ENCODE data around the gene NDEL1.

Gene NDEL1

GRCh38 chr17:8453326-8453725 lies 17.6 kb downstream of the NDEL1 start:
- no peak for DNase-seq

GRCh38 chr17:8455665-8456209 lies 20.1 kb downstream of the NDEL1 start:
- DNase-seq, result no peak

- DNase-seq, result no peak
Measured at GRCh38 chr17:8458128-8458527, 22.4 kb downstream of the NDEL1 start.

GRCh38 chr17:8459107-8459506 lies 23.4 kb downstream of the NDEL1 start:
- no peak for DNase-seq

- no peak for DNase-seq
Measured at GRCh38 chr17:8459831-8460230, 24.1 kb downstream of the NDEL1 start.

- no peak for DNase-seq
Measured at GRCh38 chr17:8462564-8462963, 26.9 kb downstream of the NDEL1 start.

GRCh38 chr17:8463099-8463498 lies 27.4 kb downstream of the NDEL1 start:
- no peak for DNase-seq

GRCh38 chr17:8464941-8465340 lies 29.3 kb downstream of the NDEL1 start:
- no peak for DNase-seq

GRCh38 chr17:8465356-8465755 lies 29.7 kb downstream of the NDEL1 start:
- no peak for DNase-seq

GRCh38 chr17:8465759-8466158 lies 30.1 kb downstream of the NDEL1 start:
- no peak for DNase-seq

- no peak for DNase-seq
Measured at GRCh38 chr17:8466456-8466855, 30.8 kb downstream of the NDEL1 start.

- DNase-seq, result no peak
Measured at GRCh38 chr17:8466873-8467272, 31.2 kb downstream of the NDEL1 start.

GRCh38 chr17:8467527-8467926 lies 31.8 kb downstream of the NDEL1 start:
- peak in 18 of 51 donors; percentile 13 to 55 (median 31) for DNase-seq

- DNase-seq, result no peak
Measured at GRCh38 chr17:8468127-8468526, 32.4 kb downstream of the NDEL1 start.

- DNase-seq, result no peak
Measured at GRCh38 chr17:8468980-8469379, 33.3 kb downstream of the NDEL1 start.

- no peak for DNase-seq
Measured at GRCh38 chr17:8469964-8470363, 34.3 kb downstream of the NDEL1 start.

- DNase-seq, result peak in 23 of 51 donors; percentile 17 to 74 (median 44)
Measured at GRCh38 chr17:8470447-8471047, 34.9 kb downstream of the NDEL1 start.

- no peak for DNase-seq
Measured at GRCh38 chr17:8472663-8473062, 37.0 kb downstream of the NDEL1 start.

GRCh38 chr17:8473451-8474192 lies 37.9 kb downstream of the NDEL1 start:
- DNase-seq, result no peak

GRCh38 chr17:8474826-8475225 lies 39.1 kb downstream of the NDEL1 start:
- no peak for DNase-seq

- DNase-seq, result no peak
Measured at GRCh38 chr17:8475227-8475626, 39.5 kb downstream of the NDEL1 start.

GRCh38 chr17:8475781-8476180 lies 40.1 kb downstream of the NDEL1 start:
- no peak for DNase-seq

- no peak for DNase-seq
Measured at GRCh38 chr17:8476741-8477140, 41.1 kb downstream of the NDEL1 start.
